K562 (cell line): ENCODE data around the gene GRIN2D. TPM values are rescaled to one million over a fixed set of nuclear protein-coding genes. Genes with fewer than 3 reads are reported as not detected.

Experiments used
- ASH1L ChIP-seq: fragments of 450-650 bp; IDR thresholded peaks from 2 replicates; pipeline ENCODE4 v1.6.1; 2018; ENCODE audit warnings: borderline replicate concordance, mild to moderate bottlenecking, low read depth; ENCODE audit not compliant: partially characterized antibody
- BRF1 ChIP-seq: IDR thresholded peaks from 3 replicates; pipeline ENCODE4 v1.6.1; 2011; ENCODE audit warnings: borderline replicate concordance, mild to moderate bottlenecking; ENCODE audit not compliant: insufficient read length; ENCODE audit errors: extremely low read depth
- E2F5 ChIP-seq: sonication (generic); formaldehyde crosslinking; IDR thresholded peaks from 2 replicates; pipeline ENCODE4 v1.8.0; 2022; ENCODE audit warnings: mild to moderate bottlenecking, missing genetic modification reagents
- GTF2F1 ChIP-seq: IDR thresholded peaks from 2 replicates; pipeline ENCODE4 v1.6.1; 2011; ENCODE audit warnings: low read depth, low read length, improper control_type of control experiment
- HES1 ChIP-seq: fragments of 450-650 bp; IDR thresholded peaks from 2 replicates; pipeline ENCODE4 v1.6.1; 2016; ENCODE audit warnings: low read depth, mild to moderate bottlenecking, moderate library complexity
- HNRNPUL1 ChIP-seq: fragments of 200-400 bp; formaldehyde crosslinking; IDR thresholded peaks from 2 replicates; pipeline ENCODE4 v1.6.1; 2017; ENCODE audit warnings: low read length
- NR2C2 ChIP-seq, 2 experiments: fragments of 200-800 bp in 1 of 2; sonication (Bioruptor generic) in 1 of 2; sonication (generic) in 1 of 2; formaldehyde crosslinking in 1 of 2; IDR thresholded peaks; 2 replicates each; pipeline versions ENCODE4 v1.6.1 to v1.8.0; 2016 to 2022; ENCODE audit warnings: mild to moderate bottlenecking in 1 of 2, missing compliant biosample characterization in 1 of 2, missing genetic modification characterization in 1 of 2, missing genetic modification reagents in 1 of 2
- NUFIP1 ChIP-seq: fragments of 450-650 bp; IDR thresholded peaks from 2 replicates; pipeline ENCODE4 v1.6.1; 2018; ENCODE audit not compliant: partially characterized antibody
- RAD51 ChIP-seq: fragments of 450-650 bp; IDR thresholded peaks from 2 replicates; pipeline ENCODE4 v1.7.1; 2016; ENCODE audit warnings: low read depth, mild to moderate bottlenecking, borderline replicate concordance
- RFX7 ChIP-seq: fragments of 250-450 bp; sonication (Bioruptor Pico); IDR thresholded peaks from 2 replicates; pipeline ENCODE4 v1.5.1; 2021; ENCODE audit warnings: mild to moderate bottlenecking
- SAFB ChIP-seq: fragments of 200-400 bp; formaldehyde crosslinking; IDR thresholded peaks from 2 replicates; pipeline ENCODE4 v1.6.1; 2017; ENCODE audit warnings: low read depth, low read length, borderline replicate concordance
- SMAD2 ChIP-seq: fragments of 150-350 bp; IDR thresholded peaks from 2 replicates; pipeline ENCODE4 v1.6.1; 2014; ENCODE audit warnings: low read depth, mild to moderate bottlenecking, low read length
- STAT5B ChIP-seq: fragments of 250-450 bp; sonication (Bioruptor Pico); IDR thresholded peaks from 2 replicates; pipeline ENCODE4 v1.8.0; 2021; ENCODE audit warnings: mild to moderate bottlenecking, inconsistent platforms
- ZNF280B ChIP-seq: fragments of 250-450 bp; sonication (Bioruptor Pico); IDR thresholded peaks from 2 replicates; pipeline ENCODE4 v1.5.1; 2021; ENCODE audit warnings: mild to moderate bottlenecking
- polyA plus RNA-seq, 8 experiments: library from polyadenylated mRNA; depleted of rRNA in 4 of 8; stranded (reverse) in 5 of 8; unstranded in 3 of 8; fragments of >200 nt; fragmentation: Nextera tagmentation in 2 of 8; fragmentation: Illumina TruSeq in 1 of 8; extraction: Ambion mirVana in 2 of 8; extraction: Trizol in 1 of 8; gene quantifications; 2 replicates each; pipeline versions ENCODE4 v1.2.1 to v1.2.3, GENCODE V29; 2011 to 2014; ENCODE audit warnings: inconsistent platforms in 1 of 8, missing spikeins in 1 of 8
- total RNA-seq, 7 experiments: library from RNA; depleted of rRNA in 6 of 7; stranded (reverse); fragments of >200 nt in 6 of 7; fragmentation: Illumina TruSeq in 2 of 7; extraction: Trizol in 2 of 7; gene quantifications; 2 replicates each; pipeline versions ENCODE4 v1.2.1 to v1.2.3, GENCODE V29; 2011 to 2021; ENCODE audit warnings: low replicate concordance in 1 of 7
- TF ChIP-seq, protein P1 (sequence below): fragments of 250-450 bp; sonication (Bioruptor Pico); IDR thresholded peaks from 2 replicates; pipeline ENCODE4 v1.5.0; 2020; ENCODE audit warnings: mild to moderate bottlenecking, borderline replicate concordance
- TF ChIP-seq, protein P2 (sequence below): fragments of 250-450 bp; sonication (Bioruptor Pico); IDR thresholded peaks from 2 replicates; pipeline ENCODE4 v1.5.0; 2021; ENCODE audit warnings: mild to moderate bottlenecking, borderline replicate concordance
- TF ChIP-seq, protein P3 (sequence below): fragments of 250-450 bp; sonication (Bioruptor Pico); IDR thresholded peaks from 2 replicates; pipeline ENCODE4 v1.4.0; 2020; ENCODE audit warnings: mild to moderate bottlenecking

GRIN2D gene
- total and polyA plus RNA-seq, 9 of the 15 experiments (the other 6 are each of a cell fraction or from before 2014, with no cell fraction given): 0.32 to 31.5 (median 1.8) TPM

GRCh38 chr19:48403606-48404005 is 10.1 kb downstream of the GRIN2D start (continued):
- TF ChIP-seq, protein P1, sequence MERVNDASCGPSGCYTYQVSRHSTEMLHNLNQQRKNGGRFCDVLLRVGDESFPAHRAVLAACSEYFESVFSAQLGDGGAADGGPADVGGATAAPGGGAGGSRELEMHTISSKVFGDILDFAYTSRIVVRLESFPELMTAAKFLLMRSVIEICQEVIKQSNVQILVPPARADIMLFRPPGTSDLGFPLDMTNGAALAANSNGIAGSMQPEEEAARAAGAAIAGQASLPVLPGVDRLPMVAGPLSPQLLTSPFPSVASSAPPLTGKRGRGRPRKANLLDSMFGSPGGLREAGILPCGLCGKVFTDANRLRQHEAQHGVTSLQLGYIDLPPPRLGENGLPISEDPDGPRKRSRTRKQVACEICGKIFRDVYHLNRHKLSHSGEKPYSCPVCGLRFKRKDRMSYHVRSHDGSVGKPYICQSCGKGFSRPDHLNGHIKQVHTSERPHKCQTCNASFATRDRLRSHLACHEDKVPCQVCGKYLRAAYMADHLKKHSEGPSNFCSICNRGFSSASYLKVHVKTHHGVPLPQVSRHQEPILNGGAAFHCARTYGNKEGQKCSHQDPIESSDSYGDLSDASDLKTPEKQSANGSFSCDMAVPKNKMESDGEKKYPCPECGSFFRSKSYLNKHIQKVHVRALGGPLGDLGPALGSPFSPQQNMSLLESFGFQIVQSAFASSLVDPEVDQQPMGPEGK (CRISPR knock-in tag): no peak
- TF ChIP-seq SMAD2 (no peak), HES1 (no peak), ASH1L (peak; percentile 49), GTF2F1 (no peak), SAFB (no peak), NUFIP1 (no peak), STAT5B (CRISPR knock-in tag) (no peak), E2F5 (no peak), ZNF280B (CRISPR knock-in tag) (no peak), RFX7 (CRISPR knock-in tag) (no peak), BRF1 (no peak), NR2C2 (CRISPR knock-in tag; IDR thresholded peaks at IDR 0.05) (no peak), NR2C2 (tag; IDR thresholded peaks at IDR 0.05) (0 out of 2 replicates have a peak, but pooled peaks have one; percentile 26), HNRNPUL1 (no peak), RAD51 (no peak)
- TF ChIP-seq, protein P2, sequence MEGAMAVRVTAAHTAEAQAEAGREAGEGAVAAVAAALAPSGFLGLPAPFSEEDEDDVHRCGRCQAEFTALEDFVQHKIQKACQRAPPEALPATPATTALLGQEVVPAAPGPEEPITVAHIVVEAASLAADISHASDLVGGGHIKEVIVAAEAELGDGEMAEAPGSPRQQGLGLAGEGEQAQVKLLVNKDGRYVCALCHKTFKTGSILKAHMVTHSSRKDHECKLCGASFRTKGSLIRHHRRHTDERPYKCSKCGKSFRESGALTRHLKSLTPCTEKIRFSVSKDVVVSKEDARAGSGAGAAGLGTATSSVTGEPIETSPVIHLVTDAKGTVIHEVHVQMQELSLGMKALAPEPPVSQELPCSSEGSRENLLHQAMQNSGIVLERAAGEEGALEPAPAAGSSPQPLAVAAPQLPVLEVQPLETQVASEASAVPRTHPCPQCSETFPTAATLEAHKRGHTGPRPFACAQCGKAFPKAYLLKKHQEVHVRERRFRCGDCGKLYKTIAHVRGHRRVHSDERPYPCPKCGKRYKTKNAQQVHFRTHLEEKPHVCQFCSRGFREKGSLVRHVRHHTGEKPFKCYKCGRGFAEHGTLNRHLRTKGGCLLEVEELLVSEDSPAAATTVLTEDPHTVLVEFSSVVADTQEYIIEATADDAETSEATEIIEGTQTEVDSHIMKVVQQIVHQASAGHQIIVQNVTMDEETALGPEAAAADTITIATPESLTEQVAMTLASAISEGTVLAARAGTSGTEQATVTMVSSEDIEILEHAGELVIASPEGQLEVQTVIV (CRISPR knock-in tag): no peak
- TF ChIP-seq, protein P3, sequence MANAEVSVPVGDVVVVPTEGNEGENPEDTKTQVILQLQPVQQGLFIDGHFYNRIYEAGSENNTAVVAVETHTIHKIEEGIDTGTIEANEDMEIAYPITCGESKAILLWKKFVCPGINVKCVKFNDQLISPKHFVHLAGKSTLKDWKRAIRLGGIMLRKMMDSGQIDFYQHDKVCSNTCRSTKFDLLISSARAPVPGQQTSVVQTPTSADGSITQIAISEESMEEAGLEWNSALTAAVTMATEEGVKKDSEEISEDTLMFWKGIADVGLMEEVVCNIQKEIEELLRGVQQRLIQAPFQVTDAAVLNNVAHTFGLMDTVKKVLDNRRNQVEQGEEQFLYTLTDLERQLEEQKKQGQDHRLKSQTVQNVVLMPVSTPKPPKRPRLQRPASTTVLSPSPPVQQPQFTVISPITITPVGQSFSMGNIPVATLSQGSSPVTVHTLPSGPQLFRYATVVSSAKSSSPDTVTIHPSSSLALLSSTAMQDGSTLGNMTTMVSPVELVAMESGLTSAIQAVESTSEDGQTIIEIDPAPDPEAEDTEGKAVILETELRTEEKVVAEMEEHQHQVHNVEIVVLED (CRISPR knock-in tag): no peak
